Pancreas (tissue), 10 donors: ENCODE data around the gene NPVF. TPM values are rescaled to one million over a fixed set of nuclear protein-coding genes. Genes with fewer than 3 reads are reported as not detected.

ENCODE experiments used
- ATAC-seq, 4 donors: fragments of 200-7000 bp; cut with Tn5 transposase; one replicate each; pipeline versions ENCODE4 v1.8.0 to v1.9.1; 2020; ENCODE audit warnings: mild to moderate bottlenecking in 4 of 4, moderate library complexity in 4 of 4
- DNase-seq, 6 donors: peaks; one replicate each; pipeline ENCODE4 v3.0.0-alpha.2; 2020
- FAIRE-seq: peaks from 2 replicates; lab custom pipeline; 2012; peaks lifted over from hg19 to GRCh38; lab: Jason Lieb, UNC
- H3K27ac ChIP-seq, 4 donors: fragments of 200-600 bp; sonication (generic); 1 replicate in 3 of 4; 2 replicates in 1 of 4; pipeline versions ENCODE4 v1.5.0 to v1.8.0; 2020
- H3K27me3 ChIP-seq, 4 donors: fragments of 200-600 bp; one replicate each; pipeline ENCODE4 v1.8.0; 2021
- H3K36me3 ChIP-seq, 3 donors: fragments of 200-600 bp; sonication (generic) in 1 of 3; one replicate each; pipeline versions ENCODE4 v1.5.0 to v1.8.0; 2020 to 2021
- H3K4me1 ChIP-seq, 3 donors: fragments of 200-600 bp; one replicate each; pipeline ENCODE4 v1.8.0; 2021
- H3K4me3 ChIP-seq, 4 donors: fragments of 200-600 bp; sonication (generic) in 2 of 4; one replicate each; pipeline versions ENCODE4 v1.5.0 to v1.8.0; 2020 to 2021
- H3K9me3 ChIP-seq, 4 donors: fragments of 200-600 bp; one replicate each; pipeline ENCODE4 v1.8.0; 2021
- CTCF ChIP-seq, 4 donors: fragments of 200-600 bp; sonication (generic) in 3 of 4; IDR thresholded peaks; one replicate each; pipeline versions ENCODE4 v1.5.0 to v1.8.0; 2021; ENCODE audit warnings: antibody characterized with exemption in 4 of 4
- WGBS, 2 donors: extraction: QIAGEN DNeasy Blood & Tissue Kit; methylation state at CpG; one replicate each; pipeline ENCODE4 v1.1.7; 2013; 5-methylcytosine and 5-hydroxymethylcytosine counted together
- intact Hi-C, 3 donors: fragments of 100-400 bp; cut with DNase I; formaldehyde crosslinking; loops; one replicate each; pipeline versions ENCODE4 v1.11.1 to v1.14.2; 2022
- polyA plus RNA-seq, 2 donors: library from polyadenylated mRNA; stranded (reverse); fragments of 200-250 nt; gene quantifications; one replicate each; pipeline ENCODE4 v1.2.3, GENCODE V29; 2013
- total RNA-seq, 6 donors: library from RNA; stranded (reverse); fragmentation: NEBNext Ultra II Directional in 4 of 6; extraction: Animal tissue kit (Norgen Biotek cat#: 25700) in 4 of 6; gene quantifications; one replicate each; pipeline versions ENCODE4 v1.2.1 to v1.2.4, GENCODE V29; 2021 to 2023
- donor health status: healthy with polysubstance abuse.
- donor health status: DM: no; HTN: no; CAD: no; lungs with moderate emphysema.
- donor health status: DM: no; HTN: no; CAD: no.
- donor health status: control.
- donor health status: control.
- donor health status: Bipolar disorder and iron deficiency.
- donor health status: DM: yes; HTN: yes; CAD: no.
- donor health status: DM: no; HTN: no; CAD: no.
- donor health status: DM: no; HTN: no; CAD: no.
- donor health status: DM: yes; HTN: yes; CAD: no.

NPVF gene
- total and polyA plus RNA-seq, 8 donors = not detected

GRCh38 chr7:25207887-25208286 is 20.4 kb downstream of the NPVF start:
- peaks cover 0 to 4% (median 0%) of the 10 kb centered on the region in 4 donors for H3K27me3 ChIP-seq
- no peaks in the 10 kb centered on the region for H3K36me3 ChIP-seq
- H3K27ac ChIP-seq = no peak overlapping the region
- H3K4me1 ChIP-seq = no peaks in the 10 kb centered on the region
- FAIRE-seq (no peak), ATAC-seq (no peak), DNase-seq (no peak)
- no peak overlapping the region for H3K4me3 ChIP-seq
- WGBS, 2 donors = 84 to 88% methylated on average over 3 of the region's 3 CpGs
- intact Hi-C loops = no loop called here
- TF ChIP-seq CTCF (IDR thresholded peaks at IDR 0.05) = no peak
- H3K9me3 ChIP-seq = no peaks in the 10 kb centered on the region

- no peaks in the 10 kb centered on the region for H3K4me1 ChIP-seq
- H3K36me3 ChIP-seq = no peaks in the 10 kb centered on the region
- DNase-seq = no peak
- H3K9me3 ChIP-seq = no peaks in the 10 kb centered on the region
- intact Hi-C loops = no loop called here
- TF ChIP-seq CTCF (IDR thresholded peaks at IDR 0.05) = no peak
- no peak overlapping the region for H3K27ac ChIP-seq
- 64 to 70% methylated on average over 3 of the region's 3 CpGs for WGBS, 2 donors
- no peak for FAIRE-seq
- no peak overlapping the region for H3K4me3 ChIP-seq
- H3K27me3 ChIP-seq = peaks cover 0 to 4% (median 0%) of the 10 kb centered on the region in 4 donors
- ATAC-seq = no peak
These were observed 21.5 kb downstream of the NPVF start for GRCh38 chr7:25206765-25207164.

GRCh38 chr7:25196132-25196896 is 32.0 kb downstream of the NPVF start:
- intact Hi-C loops = no loop called here
- Histone ChIP-seq H3K27ac (peak overlapping the region in 1 of 4 donors; percentile 3), H3K27me3 (no peaks in the 10 kb centered on the region), H3K36me3 (no peaks in the 10 kb centered on the region), H3K4me1 (peaks cover 0 to 10% (median 4%) of the 10 kb centered on the region in 3 donors), H3K9me3 (no peaks in the 10 kb centered on the region), H3K4me3 (no peak overlapping the region)
- TF ChIP-seq CTCF (IDR thresholded peaks at IDR 0.05) = no peak
- peak in 3 of 6 donors; percentile 35 to 56 (median 40) for DNase-seq
- ATAC-seq = peak; percentile 76 to 97 (median 88)
- peak; percentile 13 for FAIRE-seq
- 15 to 19% methylated on average over 5 of the region's 5 CpGs for WGBS, 2 donors

- intact Hi-C loops = no loop called here
These were observed 34.2 kb downstream of the NPVF start for GRCh38 chr7:25194036-25194435.

More at GRCh38 chr7:25194036-25194435, 34.2 kb downstream of the NPVF start:
- whole genome bisulfite sequencing, 2 donors = 89 to 95% methylated on average over 2 of the region's 2 CpGs
- Histone ChIP-seq H3K36me3 (no peaks in the 10 kb centered on the region), H3K27me3 (no peaks in the 10 kb centered on the region), H3K4me3 (no peak overlapping the region), H3K27ac (no peak overlapping the region), H3K9me3 (no peaks in the 10 kb centered on the region), H3K4me1 (peaks cover 0 to 10% (median 4%) of the 10 kb centered on the region in 3 donors)
- ATAC-seq (no peak), DNase-seq (no peak), FAIRE-seq (no peak)
- no peak for TF ChIP-seq CTCF (IDR thresholded peaks at IDR 0.05)
